GM19463 (cell line): Measurements from ENCODE around the gene SNAPC5.
"Not testable (repeated sequence)": the region's sequence is repeated elsewhere in the genome, so short reads cannot be mapped to it uniquely, and the experiment has no call there.

ENCODE experiments used
- ATAC-seq: cut with Tn5 transposase; IDR thresholded peaks from one replicate; pipeline ENCODE4 v1.9.1; 2021; ENCODE audit warnings: mild to moderate bottlenecking, moderate library complexity; ENCODE audit not compliant: unreplicated experiment

SNAPC5 gene

GRCh38 chr15:66497502-66498455 is at the start of gene SNAPC5:
Gene SNAPC5 (minus strand): TSS chr15:66497762. CDS start chr15:66497731, 31 bp downstream.
- ATAC-seq, result peak; percentile 88

GRCh38 chr15:66545255-66545654 is 47.7 kb upstream of the SNAPC5 start:
- ATAC-seq, result no peak

GRCh38 chr15:66542896-66543295 is 45.3 kb upstream of the SNAPC5 start:
- ATAC-seq, result no peak

GRCh38 chr15:66535056-66535455 is 37.5 kb upstream of the SNAPC5 start:
- no peak for ATAC-seq

- no peak for ATAC-seq
These were observed 27.3 kb upstream of the SNAPC5 start for GRCh38 chr15:66524838-66525237.

- ATAC-seq, result no peak
These were observed 26.4 kb upstream of the SNAPC5 start for GRCh38 chr15:66523926-66524325.

GRCh38 chr15:66515901-66516322 is 18.4 kb upstream of the SNAPC5 start:
- no peak for ATAC-seq

GRCh38 chr15:66514586-66514985 is 17.0 kb upstream of the SNAPC5 start:
- ATAC-seq, result no peak

GRCh38 chr15:66508293-66508883 is 10.8 kb upstream of the SNAPC5 start:
- ATAC-seq, result no peak

GRCh38 chr15:66505818-66506217 is 8.3 kb upstream of the SNAPC5 start:
- ATAC-seq, result no peak

GRCh38 chr15:66505430-66505811 is 7.9 kb upstream of the SNAPC5 start:
- ATAC-seq, result peak; percentile 16

GRCh38 chr15:66504563-66505429 is 7.2 kb upstream of the SNAPC5 start, which contains the start of the genes RPL4 and ZWILCH:
Gene RPL4 (minus strand): TSS chr15:66504855. CDS start chr15:66504790, 65 bp downstream.
Gene ZWILCH (plus strand): TSS chr15:66505326. CDS start chr15:66505339, 13 bp downstream.
- ATAC-seq, result peak; percentile 69

GRCh38 chr15:66503780-66504562 is 6.4 kb upstream of the SNAPC5 start:
- no peak for ATAC-seq

- ATAC-seq, result not testable (repeated sequence)
These were observed 5.6 kb upstream of the SNAPC5 start for GRCh38 chr15:66503041-66503648.

- ATAC-seq, result no peak
These were observed 4.9 kb upstream of the SNAPC5 start for GRCh38 chr15:66502491-66502890.

- not testable (repeated sequence) for ATAC-seq
These were observed 2.8 kb upstream of the SNAPC5 start for GRCh38 chr15:66500346-66500745.

GRCh38 chr15:66498501-66499386 is 1.2 kb upstream of the SNAPC5 start:
- no peak for ATAC-seq

GRCh38 chr15:66496951-66497501 is 536 bp downstream of the SNAPC5 start:
- no peak for ATAC-seq
